Glomerular visceral epithelial cell (primary cell): Measurements from ENCODE around the gene MAN2C1.
"Not testable (repeated sequence)": the region's sequence is repeated elsewhere in the genome, so short reads cannot be mapped to it uniquely, and the experiment has no call there.

Source experiments
- DNase-seq: peaks from one replicate; pipeline ENCODE4 v3.0.0-alpha.2; 2016; ENCODE audit errors: extremely low spot score

MAN2C1 gene

GRCh38 chr15:75346796-75347221 lies 21.6 kb downstream of the MAN2C1 start, which contains the start of gene NEIL1:
TSS of gene NEIL1 (plus strand) at chr15:75347039. CDS start at chr15:75348906, 1,867 bp downstream.
- no peak for DNase-seq

DNA sequence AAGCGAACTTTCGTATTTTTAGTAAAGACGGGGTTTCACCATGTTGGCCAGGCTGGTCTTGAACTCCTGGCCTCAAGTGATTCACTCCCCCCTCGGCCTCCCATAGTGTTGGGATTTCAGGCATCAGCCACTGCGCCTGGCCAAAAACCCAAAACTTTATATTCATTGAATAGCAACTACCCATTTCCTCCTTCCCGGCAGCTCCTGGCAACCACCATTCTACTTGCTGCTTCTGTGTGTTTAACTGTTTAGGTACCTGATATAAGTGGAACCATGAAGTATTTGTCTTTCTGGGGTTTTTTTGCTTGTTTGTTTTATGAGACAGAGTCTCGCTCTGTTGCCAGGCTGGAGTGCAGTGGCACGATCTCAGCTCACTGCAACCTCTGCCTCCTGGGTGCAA lies 24.5 kb downstream of the MAN2C1 start:
- DNase-seq, result not testable (repeated sequence)

- DNase-seq, result no peak
Measured at GRCh38 chr15:75342221-75342620, 26.2 kb downstream of the MAN2C1 start.

- no peak for DNase-seq
Measured at GRCh38 chr15:75339531-75340240, 28.7 kb downstream of the MAN2C1 start.

DNA sequence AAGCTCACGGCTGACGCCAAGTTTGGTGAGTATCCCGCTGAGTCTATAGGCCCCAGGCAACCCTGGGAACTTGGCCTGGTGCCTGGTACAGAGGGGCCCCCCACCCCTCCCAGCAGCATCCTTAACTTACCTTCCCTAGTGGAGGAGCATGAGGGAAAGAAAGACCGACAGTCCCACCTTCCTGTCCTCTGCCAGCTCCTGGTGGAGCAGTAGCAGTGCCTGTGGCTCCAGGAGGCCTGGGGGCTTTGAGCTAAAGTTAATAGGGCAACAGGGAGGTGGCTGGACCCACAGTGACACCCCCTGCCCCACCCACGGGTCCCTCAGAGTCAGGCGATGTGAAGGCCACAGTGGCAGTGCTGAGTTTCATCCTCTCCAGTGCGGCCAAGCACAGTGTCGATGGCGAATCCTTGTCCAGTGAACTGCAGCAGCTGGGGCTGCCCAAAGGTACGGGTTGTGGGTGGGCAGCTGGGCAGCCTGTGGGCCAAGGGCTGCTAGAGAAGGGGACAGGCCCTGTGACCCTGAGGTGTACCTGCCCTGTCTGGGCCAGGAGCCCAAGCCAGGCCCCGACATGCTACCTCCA lies 29.7 kb downstream of the MAN2C1 start:
- no peak for DNase-seq

DNA sequence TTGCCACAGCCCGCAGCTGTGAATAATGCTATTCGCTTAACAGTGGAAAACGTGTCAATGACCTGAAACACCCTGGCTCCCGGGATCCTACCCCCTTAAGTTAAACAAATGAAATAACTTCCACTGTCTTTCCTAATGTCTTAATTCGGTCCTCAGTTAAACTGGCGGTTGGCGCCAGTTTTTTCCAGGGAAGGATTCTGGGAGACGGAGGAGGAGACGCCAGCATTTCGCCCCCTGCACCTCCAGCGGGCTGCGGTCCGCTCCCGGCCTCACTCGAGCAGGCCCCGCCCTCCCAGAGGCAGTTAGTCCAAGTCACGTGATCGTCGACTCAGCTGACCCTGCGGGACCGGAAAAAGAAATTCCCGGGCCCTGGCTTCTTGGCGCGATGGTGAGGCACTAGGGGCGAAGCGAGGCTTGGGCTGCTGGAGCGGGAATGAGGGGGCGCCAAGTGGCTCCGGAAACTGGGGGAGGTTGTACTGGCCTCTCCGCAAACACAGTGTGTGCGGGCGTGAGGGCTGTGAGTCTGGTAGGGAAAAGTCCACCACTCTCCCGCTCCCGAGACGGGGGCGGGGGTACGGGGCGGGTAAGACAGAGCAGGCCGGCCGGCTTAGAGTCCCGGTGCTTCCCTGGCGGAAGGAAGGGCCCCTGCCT lies 32.6 kb downstream of the MAN2C1 start, which contains the start of gene COMMD4:
Gene COMMD4 (plus strand): TSS at position 359 of the 651 bp plus-strand sequence. CDS start 27 bp downstream, at position 386.
- peak; percentile 95 for DNase-seq

DNA sequence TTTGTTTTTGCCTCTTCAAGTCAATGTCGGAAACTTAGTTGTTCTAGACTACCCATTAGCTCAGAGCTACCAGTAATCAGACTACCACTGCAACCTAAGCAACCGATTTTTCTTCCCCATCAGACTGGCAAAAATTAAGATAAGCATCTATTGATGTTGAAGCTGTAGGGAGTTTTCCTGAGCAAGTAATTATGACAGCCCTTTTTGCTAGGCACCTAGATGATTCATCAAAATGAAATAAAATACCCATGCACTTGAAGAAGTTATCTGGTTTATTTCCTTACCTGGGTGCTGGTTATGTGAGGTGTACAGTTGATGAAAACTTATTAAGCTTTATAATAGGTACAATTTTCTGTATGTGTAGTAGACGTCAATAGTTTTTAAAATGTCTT lies 33.1 kb downstream of the MAN2C1 start:
- DNase-seq, result no peak

DNA sequence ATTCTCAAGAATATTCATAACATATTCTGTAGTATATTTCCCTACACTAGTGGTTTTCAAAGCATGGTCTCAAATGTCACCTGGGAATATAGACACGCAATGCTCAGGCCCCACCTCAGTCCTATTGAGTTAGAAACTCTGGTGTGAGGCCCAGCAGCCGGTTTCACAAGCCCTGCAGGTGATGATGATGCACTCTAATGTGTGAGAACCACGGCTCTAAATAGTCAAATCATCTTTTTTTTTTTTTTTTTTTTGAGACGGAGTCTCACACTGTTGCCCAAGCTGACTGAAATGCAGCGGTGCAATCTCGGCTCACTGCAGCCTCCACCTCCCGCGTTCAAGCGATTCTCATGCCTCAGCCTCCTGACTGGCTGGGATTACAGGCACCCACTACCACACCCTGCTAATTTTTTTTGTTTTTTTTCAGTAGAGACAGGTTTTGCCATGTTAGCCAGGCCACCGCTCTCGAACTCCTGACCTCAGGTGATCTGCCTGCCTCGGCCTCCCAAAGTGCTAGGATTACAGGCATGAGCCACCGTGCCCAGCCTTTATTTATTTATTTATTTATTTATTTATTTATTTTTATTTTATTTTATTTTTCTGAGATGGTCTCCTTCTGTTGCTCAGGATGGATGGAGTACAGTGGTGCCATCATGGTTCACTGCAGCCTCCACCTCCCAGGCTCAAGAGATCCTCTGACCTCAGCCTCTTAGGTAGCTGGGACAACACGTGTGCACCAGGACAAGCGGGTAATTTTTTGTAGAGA lies 34.6 kb downstream of the MAN2C1 start:
- not testable (repeated sequence) for DNase-seq

DNA sequence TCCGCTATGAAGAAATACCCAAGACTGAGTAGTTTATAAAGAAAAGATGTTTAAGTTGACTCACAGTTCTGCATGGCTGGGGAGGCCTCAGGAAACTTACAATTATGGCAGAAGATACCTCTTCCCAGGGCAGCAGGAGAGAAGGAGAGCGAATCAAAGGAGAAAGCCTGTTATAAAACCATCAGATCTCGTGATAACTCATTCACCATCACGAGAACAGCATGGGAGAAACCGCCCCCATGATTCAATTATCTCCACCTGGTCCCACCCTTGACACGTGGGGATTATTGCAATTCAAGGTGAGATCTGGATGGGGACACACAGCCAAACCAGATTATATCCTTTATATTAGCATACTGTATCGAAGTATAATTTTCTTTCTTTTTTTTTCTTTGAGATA lies 36.3 kb downstream of the MAN2C1 start:
- DNase-seq, result not testable (repeated sequence)

- no peak for DNase-seq
Measured at GRCh38 chr15:75329571-75329970, 38.8 kb downstream of the MAN2C1 start.

GRCh38 chr15:75328493-75329314 lies 39.7 kb downstream of the MAN2C1 start:
- DNase-seq, result no peak

- DNase-seq, result no peak
Measured at GRCh38 chr15:75327491-75327890, 40.9 kb downstream of the MAN2C1 start.

DNA sequence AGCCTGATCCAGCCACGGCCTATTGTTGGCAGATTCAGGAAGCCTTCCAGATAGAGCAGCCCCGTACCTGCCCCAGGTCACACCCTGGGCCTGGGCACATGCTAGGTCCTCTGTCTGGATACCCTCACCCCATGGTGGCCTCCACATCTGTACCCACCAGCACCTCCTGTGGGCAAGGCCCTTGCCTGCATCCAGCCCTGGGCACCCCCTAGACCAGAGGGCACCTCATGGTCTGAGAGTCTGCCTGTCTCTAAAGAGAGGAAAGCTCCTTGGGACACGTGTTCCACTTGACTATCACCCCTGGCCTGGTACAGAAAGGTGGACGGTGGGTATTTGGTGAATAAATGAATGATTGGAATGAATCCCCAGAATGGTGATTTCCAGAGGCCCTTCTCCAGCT lies 41.4 kb downstream of the MAN2C1 start:
- no peak for DNase-seq

DNA sequence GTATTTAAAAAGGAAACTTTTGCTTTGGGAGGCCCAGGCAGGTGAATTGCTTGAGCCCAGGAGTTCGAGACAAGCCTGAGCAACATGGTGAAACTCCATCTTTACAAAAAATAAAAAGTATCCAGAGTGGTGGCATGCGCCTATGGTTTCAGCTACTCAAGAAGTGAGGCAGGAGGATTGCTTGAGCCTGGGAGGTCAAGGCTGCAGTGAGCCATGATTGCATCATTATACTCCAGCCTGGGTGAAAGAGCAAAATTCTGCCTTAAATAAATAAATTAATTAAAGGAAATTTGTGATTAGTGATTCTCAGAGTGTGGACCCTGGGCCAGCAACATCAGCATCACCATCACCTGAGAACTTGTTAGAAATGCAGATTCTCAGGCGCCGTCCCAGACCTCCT lies 42.5 kb downstream of the MAN2C1 start:
- no peak for DNase-seq

DNA sequence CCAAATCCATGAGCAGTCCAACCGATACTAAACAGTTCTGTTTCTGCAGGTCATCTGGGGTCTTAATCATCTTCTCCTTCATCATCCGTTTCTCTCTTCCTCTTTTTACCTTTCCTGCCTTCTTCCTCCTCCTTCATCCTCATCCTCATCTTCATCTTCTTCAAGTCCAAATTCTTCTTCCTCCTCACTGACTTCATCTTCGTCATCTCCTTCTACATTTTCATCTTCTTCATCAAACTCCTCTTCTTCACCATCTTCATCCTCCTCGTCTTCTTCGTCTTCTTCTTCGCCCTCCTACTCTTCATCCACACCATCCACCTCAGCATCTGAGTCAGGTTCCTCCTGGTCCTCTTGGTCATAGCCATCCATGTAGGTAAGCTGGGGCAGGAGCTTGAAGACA lies 46.7 kb downstream of the MAN2C1 start:
- no peak for DNase-seq

DNA sequence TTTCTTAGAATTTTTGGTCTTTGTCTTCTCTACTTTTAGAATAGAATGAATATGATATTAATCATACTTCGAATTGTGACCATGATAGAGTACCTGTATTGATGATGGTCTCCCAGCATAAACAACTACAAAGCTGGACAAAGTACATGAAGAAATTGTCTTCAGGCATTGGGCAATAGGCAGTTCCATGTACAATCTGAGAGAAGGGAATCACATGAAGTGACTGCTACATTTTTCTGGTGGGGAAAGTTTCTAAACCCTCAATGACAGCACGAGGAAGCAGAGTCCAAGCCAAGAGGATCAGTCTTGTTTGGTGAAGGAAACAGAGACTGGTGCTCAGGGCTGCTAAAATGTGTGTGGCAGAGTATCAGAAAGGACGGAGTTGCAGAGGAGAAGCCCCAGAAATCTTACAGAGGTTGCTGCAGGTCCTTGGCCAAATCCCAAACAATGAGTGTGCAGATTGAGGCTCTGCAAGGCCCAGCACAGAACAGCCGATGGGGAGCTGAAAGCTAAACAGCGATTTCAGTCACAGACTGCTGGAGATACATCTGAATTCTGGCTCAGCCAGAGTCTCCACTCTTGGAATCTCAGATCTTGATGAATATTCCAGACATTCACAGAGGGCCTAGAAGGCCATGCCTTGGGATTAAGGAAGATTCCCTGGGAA lies 49.0 kb downstream of the MAN2C1 start:
- not testable (repeated sequence) for DNase-seq

DNA sequence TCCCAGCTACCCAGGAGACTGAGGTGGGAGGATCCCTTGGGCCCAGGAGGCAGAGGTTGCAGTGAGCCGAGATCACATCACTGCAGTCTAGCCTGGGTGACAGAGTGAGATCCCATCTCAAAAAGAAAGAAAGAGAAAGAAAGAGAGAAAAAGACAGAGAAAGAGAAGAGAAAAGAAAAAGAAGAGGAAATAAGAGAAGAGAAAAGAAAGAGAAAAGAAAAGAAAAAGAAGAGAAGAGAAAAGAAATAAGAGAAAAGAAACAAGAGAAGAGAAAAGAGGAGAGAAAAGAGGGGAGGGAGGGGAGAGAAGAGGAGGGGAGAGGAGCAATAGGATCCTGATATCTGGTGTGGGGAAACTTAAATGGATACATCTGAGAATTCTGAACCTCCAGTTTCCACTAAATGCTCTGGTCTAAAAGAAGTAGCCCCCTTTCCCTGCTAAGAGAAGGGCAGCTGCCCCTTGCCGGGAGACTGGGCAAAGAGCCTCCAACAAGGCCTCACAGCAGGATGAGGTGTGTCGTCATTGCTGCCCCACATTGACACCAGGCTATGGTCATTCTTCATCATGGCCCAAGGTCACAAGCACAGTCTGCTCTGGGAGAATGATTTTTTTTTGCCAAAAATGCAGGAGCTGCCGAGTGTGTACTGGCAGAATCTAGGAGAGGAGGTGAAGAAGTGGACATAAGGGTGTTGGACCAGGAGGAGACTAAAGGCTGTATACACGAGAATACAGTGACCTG lies 53.7 kb downstream of the MAN2C1 start:
- DNase-seq, result no peak

DNA sequence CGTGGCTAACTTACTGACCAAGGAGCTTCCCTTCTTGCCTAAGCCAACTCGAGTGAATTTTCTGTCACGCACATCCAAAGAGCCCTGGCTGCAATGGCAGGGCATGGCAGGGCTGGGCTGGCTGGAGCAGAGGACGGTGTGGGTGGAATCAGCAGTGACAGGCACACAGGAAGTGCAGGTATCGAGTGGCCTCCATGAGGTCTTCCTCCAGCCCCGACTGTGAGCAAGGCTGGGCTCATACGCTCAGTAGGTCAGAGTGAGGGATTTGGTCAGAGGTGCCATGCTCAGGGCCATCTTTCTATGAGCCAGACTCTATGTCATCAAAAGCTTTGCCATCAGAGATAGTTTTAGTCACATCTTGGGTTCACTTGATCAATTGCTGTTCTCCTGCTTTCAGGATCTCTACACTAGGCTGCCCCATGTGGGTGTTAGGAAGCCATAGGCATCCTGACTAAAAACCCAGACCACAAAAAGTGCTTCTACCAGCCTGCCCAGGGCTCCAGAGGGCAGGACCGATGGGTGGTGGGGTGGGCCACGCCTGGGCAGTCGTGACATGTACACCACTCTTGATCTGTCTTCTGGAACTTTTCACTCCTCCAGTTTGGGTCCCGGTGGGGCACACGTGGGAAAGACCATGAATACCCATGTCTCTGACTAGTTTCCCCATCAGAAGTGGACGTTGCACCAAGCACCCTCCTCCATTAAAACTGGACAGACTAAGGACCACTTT lies 55.1 kb downstream of the MAN2C1 start:
- DNase-seq, result no peak

DNA sequence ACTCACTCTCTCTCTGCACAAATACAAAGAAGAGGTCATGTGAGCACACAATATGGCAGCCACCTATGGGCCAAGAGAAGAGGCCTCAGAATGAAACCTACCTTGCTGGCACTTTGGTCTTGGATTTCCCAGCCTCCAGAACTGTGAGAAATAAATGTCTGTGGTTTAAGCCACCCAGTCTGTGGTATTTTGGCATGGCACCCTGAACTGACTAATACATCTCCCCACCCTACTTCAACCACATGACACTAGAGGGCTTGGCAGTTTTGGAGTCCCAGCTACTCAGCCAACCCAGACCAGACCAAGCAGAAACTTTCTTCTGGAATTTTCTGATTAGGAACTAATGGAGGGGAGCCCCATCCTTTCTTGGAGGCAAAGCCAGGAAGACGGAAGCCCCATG lies 55.9 kb downstream of the MAN2C1 start:
- DNase-seq, result peak; percentile 49
